Glutamatergic neuron (in vitro differentiated cells): ENCODE data around the gene B3GAT3. TPM values are rescaled to one million over a fixed set of nuclear protein-coding genes. Genes with fewer than 3 reads are reported as not detected.

Experiments used
- DNase-seq: peaks from one replicate; pipeline ENCODE4 v3.0.0; 2022
- H3K27ac Mint-ChIP-seq: one replicate; pipeline ENCODE4 v1.8.0; 2020; ENCODE audit warnings: mild to moderate bottlenecking, mixed read lengths, inconsistent platforms; ENCODE audit not compliant: unreplicated experiment
- H3K27me3 Mint-ChIP-seq: one replicate; pipeline ENCODE4 v1.8.0; 2020; ENCODE audit warnings: mild to moderate bottlenecking, moderate library complexity, mixed read lengths, inconsistent platforms; ENCODE audit not compliant: unreplicated experiment
- H3K36me3 Mint-ChIP-seq: one replicate; pipeline ENCODE4 v1.8.0; 2020; ENCODE audit warnings: mild to moderate bottlenecking, mixed read lengths, inconsistent platforms; ENCODE audit not compliant: unreplicated experiment
- H3K4me1 Mint-ChIP-seq: one replicate; pipeline ENCODE4 v1.8.0; 2020; ENCODE audit warnings: mild to moderate bottlenecking, low read depth, mixed read lengths, inconsistent platforms; ENCODE audit not compliant: unreplicated experiment
- H3K4me3 Mint-ChIP-seq: one replicate; pipeline ENCODE4 v1.8.0; 2020; ENCODE audit warnings: mild to moderate bottlenecking, mixed read lengths, inconsistent platforms; ENCODE audit not compliant: unreplicated experiment
- H3K9me3 Mint-ChIP-seq: one replicate; pipeline ENCODE4 v1.8.0; 2020; ENCODE audit warnings: mild to moderate bottlenecking, moderate library complexity, mixed read lengths, inconsistent platforms; ENCODE audit not compliant: unreplicated experiment
- long read RNA-seq: library from polyadenylated mRNA; unstranded; transcript quantifications from one replicate; pipeline ENCODE4 v2.0.0, GENCODE V29; 2020; ENCODE audit not compliant: unreplicated experiment
- total RNA-seq: library from RNA; stranded (reverse); fragmentation: NEBNext Ultra II Directional; extraction: Animal tissue kit (Norgen Biotek cat#: 25700); gene quantifications from one replicate; pipeline ENCODE4 v1.2.1, GENCODE V29; 2021; ENCODE audit not compliant: unreplicated experiment
- TF ChIP-seq, protein P1 (sequence below): fragments of 200-600 bp; sonication (generic); IDR thresholded peaks from one replicate; pipeline ENCODE4 v1.5.0; 2021; ENCODE audit not compliant: partially characterized antibody, unreplicated experiment

B3GAT3 gene
- total RNA-seq: 71.6 TPM
- long read RNA-seq, transcript B3GAT3-201 (5 exons, 1,641 nt): major isoform, 82 of 105 reads
- long read RNA-seq, partial matches to known transcripts: 9 of 105 reads
- long read RNA-seq, other reads (novel, unspliced or antisense): 14 of 105 reads

DNA sequence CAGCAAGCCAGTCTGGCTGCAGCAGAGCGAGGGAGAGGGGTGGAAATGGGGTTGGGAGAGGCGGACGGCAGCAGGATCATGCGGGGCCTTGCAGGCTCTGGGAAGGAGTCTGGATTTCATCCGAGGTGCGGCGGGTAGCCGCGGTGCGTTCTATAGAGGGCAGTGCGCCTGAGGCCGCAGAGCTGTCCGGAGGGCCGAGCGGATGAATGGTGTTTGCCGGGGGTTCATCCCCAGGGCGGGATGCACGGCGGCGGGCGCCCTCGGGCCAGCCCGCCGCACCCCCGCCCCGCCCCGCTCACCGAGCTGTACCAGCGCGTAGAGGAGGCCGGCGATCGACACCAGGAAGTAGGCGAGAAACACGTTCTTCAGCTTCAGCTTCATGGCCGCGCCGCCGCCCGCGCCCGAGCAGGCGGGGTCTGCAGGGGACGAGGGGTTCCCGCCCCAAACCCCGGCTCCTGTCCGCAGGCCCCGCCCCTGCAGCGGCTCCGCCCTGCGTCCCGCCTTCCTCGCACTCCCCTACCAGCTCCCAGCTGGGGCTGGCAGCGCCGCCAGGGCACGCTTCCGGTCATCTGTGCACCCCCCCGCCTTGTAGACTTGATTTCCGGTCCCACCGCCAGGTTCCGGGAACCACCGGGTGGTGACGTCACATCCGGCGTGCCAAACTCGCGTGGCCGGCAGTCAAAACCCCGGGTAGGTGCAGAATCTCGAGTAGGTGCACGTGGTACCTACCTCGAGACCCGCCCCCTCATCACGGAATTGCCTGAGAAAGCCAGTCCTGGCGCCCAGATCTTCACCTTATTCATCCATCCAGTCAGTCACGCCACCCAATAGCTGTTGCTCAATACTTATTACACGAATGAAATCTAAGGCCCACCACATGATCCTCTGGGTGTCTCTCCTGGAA is at the start of gene B3GAT3:
Gene B3GAT3, minus strand, starts transcription at position 420 of the 904 bp plus-strand sequence. Its CDS starts 39 bp downstream, at position 381.
- H3K36me3 Mint-ChIP-seq: peaks cover 5% of the 10 kb centered on the region
- peaks cover 14% of the 10 kb centered on the region for H3K9me3 Mint-ChIP-seq
- peaks cover 6% of the 10 kb centered on the region for H3K4me1 Mint-ChIP-seq
- H3K4me3 Mint-ChIP-seq: peak within 1 kb of the TSS; percentile 99
- peak; percentile 98 for DNase-seq
- peak within 1 kb of the TSS; percentile 96 for H3K27ac Mint-ChIP-seq
- H3K27me3 Mint-ChIP-seq: peaks cover 10% of the 10 kb centered on the region
- TF ChIP-seq, protein P1, sequence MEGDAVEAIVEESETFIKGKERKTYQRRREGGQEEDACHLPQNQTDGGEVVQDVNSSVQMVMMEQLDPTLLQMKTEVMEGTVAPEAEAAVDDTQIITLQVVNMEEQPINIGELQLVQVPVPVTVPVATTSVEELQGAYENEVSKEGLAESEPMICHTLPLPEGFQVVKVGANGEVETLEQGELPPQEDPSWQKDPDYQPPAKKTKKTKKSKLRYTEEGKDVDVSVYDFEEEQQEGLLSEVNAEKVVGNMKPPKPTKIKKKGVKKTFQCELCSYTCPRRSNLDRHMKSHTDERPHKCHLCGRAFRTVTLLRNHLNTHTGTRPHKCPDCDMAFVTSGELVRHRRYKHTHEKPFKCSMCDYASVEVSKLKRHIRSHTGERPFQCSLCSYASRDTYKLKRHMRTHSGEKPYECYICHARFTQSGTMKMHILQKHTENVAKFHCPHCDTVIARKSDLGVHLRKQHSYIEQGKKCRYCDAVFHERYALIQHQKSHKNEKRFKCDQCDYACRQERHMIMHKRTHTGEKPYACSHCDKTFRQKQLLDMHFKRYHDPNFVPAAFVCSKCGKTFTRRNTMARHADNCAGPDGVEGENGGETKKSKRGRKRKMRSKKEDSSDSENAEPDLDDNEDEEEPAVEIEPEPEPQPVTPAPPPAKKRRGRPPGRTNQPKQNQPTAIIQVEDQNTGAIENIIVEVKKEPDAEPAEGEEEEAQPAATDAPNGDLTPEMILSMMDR: no peak

DNA sequence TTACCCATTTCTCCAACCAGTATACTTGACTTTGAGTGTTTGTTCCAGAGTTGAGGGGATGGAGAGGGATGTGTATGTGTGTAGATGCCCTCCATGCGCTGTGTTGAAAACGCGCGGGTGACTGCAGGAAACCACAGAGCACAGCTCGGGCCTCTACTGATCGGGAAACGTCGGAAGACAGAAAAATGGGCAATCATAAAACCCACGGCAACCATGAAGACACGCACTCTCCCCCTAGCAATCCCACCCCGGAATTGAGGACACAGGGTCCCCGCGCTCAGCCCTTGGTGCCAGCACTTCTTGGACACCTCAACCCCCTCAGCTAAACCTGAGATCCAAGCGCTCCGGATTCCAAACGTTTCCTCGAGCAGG is 49.4 kb upstream of the B3GAT3 start:
- TF ChIP-seq, protein P1: no peak
- DNase-seq: no peak
- H3K4me3 Mint-ChIP-seq: peak overlapping the region; percentile 97
- no peaks in the 10 kb centered on the region for H3K36me3 Mint-ChIP-seq
- H3K9me3 Mint-ChIP-seq: peaks cover 4% of the 10 kb centered on the region
- peaks cover 6% of the 10 kb centered on the region for H3K27me3 Mint-ChIP-seq
- peak overlapping the region; percentile 99 for H3K27ac Mint-ChIP-seq
- peaks cover 13% of the 10 kb centered on the region for H3K4me1 Mint-ChIP-seq

DNA sequence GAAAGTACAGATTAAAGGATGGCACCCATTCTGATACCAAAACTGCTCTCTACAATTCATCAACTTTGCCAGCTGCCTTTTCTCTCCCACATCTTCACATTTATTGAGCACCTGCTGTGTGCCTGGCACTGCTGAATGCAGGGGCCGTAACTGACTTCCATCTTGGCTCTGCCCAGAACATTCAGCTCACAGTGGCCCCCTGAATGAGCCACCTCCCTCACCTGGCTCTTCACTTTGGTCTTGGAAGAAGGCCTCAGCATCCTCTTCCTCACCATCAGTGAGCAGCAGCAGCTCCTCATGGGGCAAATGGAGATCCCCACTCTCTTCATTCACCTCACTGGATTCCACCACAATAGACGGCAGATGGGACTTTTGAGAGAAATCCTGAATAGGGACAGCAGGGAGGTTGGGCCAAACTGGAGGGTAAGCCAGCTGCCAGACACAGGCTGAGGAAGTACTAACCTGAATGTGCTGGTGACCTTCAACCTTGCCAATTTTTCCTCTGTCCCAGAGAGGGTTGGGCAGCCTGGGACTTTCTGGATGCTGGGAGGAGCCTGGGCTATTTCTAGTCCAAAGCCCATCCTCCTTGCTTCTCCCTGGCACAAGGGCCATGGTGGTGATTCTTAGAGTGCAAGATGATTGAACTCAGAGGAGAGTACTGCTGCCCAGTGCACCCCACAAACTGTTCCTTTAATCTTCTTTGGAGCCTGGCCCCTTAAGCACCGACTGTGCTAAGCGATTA is 47.8 kb upstream of the B3GAT3 start:
- Mint-ChIP-seq H3K4me3 (peak overlapping the region; percentile 43), H3K27me3 (peaks cover 9% of the 10 kb centered on the region), H3K4me1 (peaks cover 13% of the 10 kb centered on the region), H3K27ac (peak overlapping the region; percentile 81), H3K9me3 (peaks cover 10% of the 10 kb centered on the region), H3K36me3 (no peaks in the 10 kb centered on the region)
- no peak for DNase-seq
- TF ChIP-seq, protein P1: no peak

DNA sequence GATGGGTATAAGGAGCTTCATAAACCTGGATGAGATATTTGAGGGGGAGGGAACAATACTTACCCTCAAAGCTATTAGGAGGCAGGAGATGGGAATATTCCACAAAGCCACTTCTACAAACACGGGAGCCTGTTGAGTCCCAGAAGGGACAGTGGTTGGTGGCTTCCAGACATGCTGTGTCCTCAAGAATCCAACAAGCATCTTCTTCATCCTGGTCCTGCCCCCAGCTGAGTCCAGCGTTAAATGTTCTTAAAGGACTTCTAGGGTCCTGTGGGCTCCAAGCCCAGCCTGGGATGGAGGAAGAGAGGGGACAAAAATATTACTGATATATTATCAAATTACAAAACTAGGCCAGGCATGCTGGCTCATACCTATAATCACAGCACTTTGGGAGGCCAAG is 45.7 kb upstream of the B3GAT3 start:
- TF ChIP-seq, protein P1: no peak
- H3K4me1 Mint-ChIP-seq: peaks cover 13% of the 10 kb centered on the region
- H3K9me3 Mint-ChIP-seq: peaks cover 13% of the 10 kb centered on the region
- H3K27ac Mint-ChIP-seq: no peak overlapping the region
- peak overlapping the region; percentile 96 for H3K4me3 Mint-ChIP-seq
- H3K27me3 Mint-ChIP-seq: peaks cover 9% of the 10 kb centered on the region
- no peak for DNase-seq
- no peaks in the 10 kb centered on the region for H3K36me3 Mint-ChIP-seq
